Kidney epithelial cell (primary cell): ENCODE measurements around the gene KIF25. TPM values are rescaled to one million over a fixed set of nuclear protein-coding genes. Genes with fewer than 3 reads are reported as not detected.

ENCODE experiments used
- DNase-seq: peaks from one replicate; pipeline ENCODE4 v3.0.0-alpha.2; 2010; ENCODE audit warnings: low read depth
- H3K27me3 ChIP-seq: 2 replicates; pipeline ENCODE4 v1.6.0; 2011; ENCODE audit warnings: low read length; ENCODE audit not compliant: control insufficient read depth, insufficient read depth
- H3K36me3 ChIP-seq: 2 replicates; pipeline ENCODE4 v1.5.1; 2011; ENCODE audit warnings: low read length; ENCODE audit not compliant: control insufficient read depth, insufficient read depth
- H3K4me3 ChIP-seq: 2 replicates; pipeline ENCODE4 v1.5.1; 2011; ENCODE audit warnings: low read depth, mild to moderate bottlenecking, control low read depth, low read length
- CTCF ChIP-seq: IDR thresholded peaks from 2 replicates; pipeline ENCODE4 v1.5.1; 2011; ENCODE audit warnings: mild to moderate bottlenecking, moderate library complexity, low read length, control low read depth, inconsistent platforms; ENCODE audit not compliant: insufficient read depth, poor library complexity, severe bottlenecking
- total RNA-seq: library from RNA; depleted of rRNA; stranded (reverse); fragments of >200 nt; gene quantifications from 2 replicates; pipeline ENCODE4 v1.2.3, GENCODE V29; 2015

The KIF25 gene
- total RNA-seq, 1 donor from 2014 or later = not detected

- TF ChIP-seq CTCF = no peak
- H3K4me3 ChIP-seq = no peak overlapping the region
- H3K27me3 ChIP-seq = no peaks in the 10 kb centered on the region
- DNase-seq = no peak
- no peaks in the 10 kb centered on the region for H3K36me3 ChIP-seq
Measured at GRCh38 chr6:168014428-168014827, 17.0 kb downstream of the KIF25 start.

- DNase-seq = no peak
- Histone ChIP-seq H3K36me3 (no peaks in the 10 kb centered on the region), H3K27me3 (no peaks in the 10 kb centered on the region), H3K4me3 (no peak overlapping the region)
- TF ChIP-seq CTCF = no peak
Measured at GRCh38 chr6:168015009-168015408, 17.5 kb downstream of the KIF25 start.

GRCh38 chr6:168015482-168016175 is 18.2 kb downstream of the KIF25 start:
- no peaks in the 10 kb centered on the region for H3K27me3 ChIP-seq
- no peaks in the 10 kb centered on the region for H3K36me3 ChIP-seq
- no peak for TF ChIP-seq CTCF
- no peak for DNase-seq
- no peak overlapping the region for H3K4me3 ChIP-seq

GRCh38 chr6:168016176-168016620 is 18.7 kb downstream of the KIF25 start:
- Histone ChIP-seq H3K4me3 (no peak overlapping the region), H3K27me3 (no peaks in the 10 kb centered on the region), H3K36me3 (no peaks in the 10 kb centered on the region)
- no peak for TF ChIP-seq CTCF
- no peak for DNase-seq

GRCh38 chr6:168016721-168017525 is 19.5 kb downstream of the KIF25 start:
- H3K4me3 ChIP-seq = no peak overlapping the region
- TF ChIP-seq CTCF = no peak
- DNase-seq = no peak

GRCh38 chr6:168017629-168018028 is 20.2 kb downstream of the KIF25 start:
- DNase-seq = no peak
- TF ChIP-seq CTCF = no peak

More at GRCh38 chr6:168016721-168017525, 19.5 kb downstream of the KIF25 start:
- no peaks in the 10 kb centered on the region for H3K27me3 ChIP-seq
- no peaks in the 10 kb centered on the region for H3K36me3 ChIP-seq

More at GRCh38 chr6:168017629-168018028, 20.2 kb downstream of the KIF25 start:
- Histone ChIP-seq H3K36me3 (no peaks in the 10 kb centered on the region), H3K27me3 (no peaks in the 10 kb centered on the region), H3K4me3 (no peak overlapping the region)
